Transverse colon (tissue), 4 donors: Measurements from ENCODE around the gene SMIM1. TPM values are rescaled to one million over a fixed set of nuclear protein-coding genes. Genes with fewer than 3 reads are reported as not detected.

ENCODE experiments used
- DNase-seq: peaks from one replicate; pipeline ENCODE4 v3.0.0-alpha.2; 2019
- H3K27ac ChIP-seq, 4 donors: fragments of 200-600 bp; sonication (generic); 2 replicates each; pipeline ENCODE4 v1.5.1; 2016 to 2018; ENCODE audit warnings: inconsistent platforms in 4 of 4
- H3K27me3 ChIP-seq: fragments of 200-600 bp; sonication (generic); 2 replicates; pipeline ENCODE4 v1.5.1; 2017; ENCODE audit warnings: inconsistent platforms
- H3K36me3 ChIP-seq, 4 donors: fragments of 200-600 bp; sonication (generic); 2 replicates each; pipeline ENCODE4 v1.5.1; 2017 to 2019; ENCODE audit warnings: inconsistent platforms in 4 of 4
- H3K4me1 ChIP-seq, 4 donors: fragments of 200-600 bp; sonication (generic); 2 replicates each; pipeline ENCODE4 v1.5.1; 2017 to 2020; ENCODE audit warnings: inconsistent platforms in 4 of 4
- H3K4me3 ChIP-seq, 4 donors: fragments of 200-600 bp; sonication (generic); 1 replicate in 1 of 4; 2 replicates in 3 of 4; pipeline versions ENCODE4 v1.5.1 to v1.6.1; 2017 to 2019; ENCODE audit warnings: inconsistent platforms in 4 of 4
- H3K9me3 ChIP-seq, 2 donors: fragments of 200-600 bp; sonication (generic); 2 replicates each; pipeline ENCODE4 v1.5.1; 2017 to 2019; ENCODE audit warnings: inconsistent platforms in 2 of 2
- EP300 ChIP-seq: sonication (generic); formaldehyde crosslinking; IDR thresholded peaks from one replicate; pipeline ENCODE4 v1.6.1; 2017; ENCODE audit warnings: antibody characterized with exemption, low read depth
- POLR2A ChIP-seq: fragments of 450-650 bp; IDR thresholded peaks from one replicate; pipeline ENCODE4 v1.6.1; 2016; ENCODE audit warnings: antibody characterized with exemption, mild to moderate bottlenecking, moderate library complexity
- POLR2AphosphoS5 ChIP-seq, 3 donors: sonication (generic); formaldehyde crosslinking; IDR thresholded peaks; one replicate each; pipeline ENCODE4 v1.6.1; 2016; ENCODE audit warnings: antibody characterized with exemption in 3 of 3
- WGBS, 2 donors: methylation state at CpG; one replicate each; pipeline ENCODE4 v1.1.5; 2018; ENCODE audit warnings: low coverage in 1 of 2; 5-methylcytosine and 5-hydroxymethylcytosine counted together
- in situ Hi-C, 4 donors: fragments of 200-750 bp; cut with MboI; loops; one replicate each; pipeline versions ENCODE4 v1.15.0 to v1.15.1; 2017; ENCODE audit warnings: low sequenced_read_pairs in 3 of 4, low pct_ligation_motif_present in 1 of 4, low pct_unique_long_range_greater_than_20kb in 1 of 4
- intact Hi-C: fragments of 100-400 bp; cut with DNase I; formaldehyde crosslinking; loops from one replicate; pipeline ENCODE4 v1.15.1; 2023; ENCODE audit warnings: low total_unique reads
- total RNA-seq, 4 donors: library from RNA; depleted of rRNA; stranded (reverse); fragments of >200 nt; gene quantifications; one replicate each; pipeline ENCODE4 v1.1.0, GENCODE V29; 2016
- TF ChIP-seq, protein P1 (sequence below), 5 experiments: fragments of 200-600 bp in 3 of 5; fragments of 450-650 bp in 2 of 5; sonication (generic) in 3 of 5; IDR thresholded peaks; 1 replicate in 2 of 5; 2 replicates in 3 of 5; pipeline ENCODE4 v1.5.1; 2016 to 2017; ENCODE audit warnings: antibody characterized with exemption in 5 of 5, inconsistent platforms in 3 of 5, mild to moderate bottlenecking in 2 of 5, moderate library complexity in 1 of 5

SMIM1 gene
- total RNA-seq, 4 donors from 2014 or later = not detected

DNA sequence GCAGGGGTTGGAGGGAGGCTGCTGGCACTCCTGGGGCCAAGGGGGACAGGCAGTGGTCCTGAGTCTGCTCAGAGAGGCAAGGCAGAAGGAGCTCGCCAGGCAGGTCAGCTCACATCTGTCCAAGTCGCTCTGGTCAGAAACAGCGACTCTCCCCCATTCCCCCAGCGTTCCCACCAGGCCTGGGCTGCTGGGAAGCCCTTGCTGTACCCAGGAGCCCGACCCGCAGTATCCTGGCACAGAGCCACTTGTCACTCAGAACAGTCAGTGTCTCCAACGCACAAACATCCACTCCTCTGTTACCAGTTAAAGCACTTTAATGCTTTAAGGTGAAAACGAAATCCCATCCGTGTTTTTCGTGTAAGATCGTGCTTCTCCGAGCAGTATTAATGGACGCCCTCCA lies 36.9 kb upstream of the SMIM1 start:
- WGBS, 2 donors = 80 to 86% methylated on average over 1 to 13 of the region's 13 CpGs
- Histone ChIP-seq H3K4me3 (no peak overlapping the region), H3K4me1 (no peaks in the 10 kb centered on the region), H3K36me3 (no peaks in the 10 kb centered on the region), H3K27me3 (peaks cover 18% of the 10 kb centered on the region), H3K27ac (no peak overlapping the region), H3K9me3 (no peaks in the 10 kb centered on the region)
- in situ Hi-C loops = no loop called here
- intact Hi-C loops = no loop called here
- TF ChIP-seq POLR2AphosphoS5 (IDR thresholded peaks at IDR 0.05) (no peak), POLR2A (no peak), EP300 (no peak)
- TF ChIP-seq, protein P1, sequence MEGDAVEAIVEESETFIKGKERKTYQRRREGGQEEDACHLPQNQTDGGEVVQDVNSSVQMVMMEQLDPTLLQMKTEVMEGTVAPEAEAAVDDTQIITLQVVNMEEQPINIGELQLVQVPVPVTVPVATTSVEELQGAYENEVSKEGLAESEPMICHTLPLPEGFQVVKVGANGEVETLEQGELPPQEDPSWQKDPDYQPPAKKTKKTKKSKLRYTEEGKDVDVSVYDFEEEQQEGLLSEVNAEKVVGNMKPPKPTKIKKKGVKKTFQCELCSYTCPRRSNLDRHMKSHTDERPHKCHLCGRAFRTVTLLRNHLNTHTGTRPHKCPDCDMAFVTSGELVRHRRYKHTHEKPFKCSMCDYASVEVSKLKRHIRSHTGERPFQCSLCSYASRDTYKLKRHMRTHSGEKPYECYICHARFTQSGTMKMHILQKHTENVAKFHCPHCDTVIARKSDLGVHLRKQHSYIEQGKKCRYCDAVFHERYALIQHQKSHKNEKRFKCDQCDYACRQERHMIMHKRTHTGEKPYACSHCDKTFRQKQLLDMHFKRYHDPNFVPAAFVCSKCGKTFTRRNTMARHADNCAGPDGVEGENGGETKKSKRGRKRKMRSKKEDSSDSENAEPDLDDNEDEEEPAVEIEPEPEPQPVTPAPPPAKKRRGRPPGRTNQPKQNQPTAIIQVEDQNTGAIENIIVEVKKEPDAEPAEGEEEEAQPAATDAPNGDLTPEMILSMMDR (IDR thresholded peaks at IDR 0.05) = no peak
- DNase-seq = no peak

DNA sequence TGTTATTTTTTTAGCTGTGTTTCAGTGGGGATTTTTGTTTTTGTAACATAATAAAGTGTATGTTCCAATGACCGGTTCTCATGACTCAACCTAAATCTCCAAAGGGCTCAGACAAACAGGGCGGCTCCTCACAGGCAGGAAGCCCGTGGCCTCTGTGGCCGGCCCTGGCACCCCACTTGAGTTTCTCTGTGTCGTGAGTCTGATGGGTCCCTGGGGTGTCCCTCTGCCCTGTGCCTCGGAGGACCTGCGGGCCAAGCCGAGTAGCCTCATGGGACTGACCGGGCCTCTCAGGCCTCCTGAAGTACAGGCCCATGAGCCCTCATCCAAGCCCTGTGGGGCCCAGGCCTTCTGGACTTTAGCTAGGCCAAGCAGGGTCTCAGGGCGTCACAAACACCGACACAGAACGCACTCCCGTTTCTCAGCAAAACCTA lies 36.4 kb upstream of the SMIM1 start:
- in situ Hi-C loops = no loop called here
- TF ChIP-seq, protein P1 (IDR thresholded peaks at IDR 0.05) = no peak
- TF ChIP-seq POLR2AphosphoS5 (IDR thresholded peaks at IDR 0.05) (no peak), POLR2A (no peak), EP300 (no peak)
- Histone ChIP-seq H3K36me3 (no peaks in the 10 kb centered on the region), H3K27ac (no peak overlapping the region), H3K9me3 (no peaks in the 10 kb centered on the region), H3K4me3 (no peak overlapping the region), H3K27me3 (peaks cover 18% of the 10 kb centered on the region), H3K4me1 (no peaks in the 10 kb centered on the region)
- no peak for DNase-seq
- 83% methylated on average over 13 of the region's 13 CpGs; no CpG with 5 or more reads in 1 of the 2 donors for WGBS, 2 donors
- intact Hi-C loops = no loop called here

DNA sequence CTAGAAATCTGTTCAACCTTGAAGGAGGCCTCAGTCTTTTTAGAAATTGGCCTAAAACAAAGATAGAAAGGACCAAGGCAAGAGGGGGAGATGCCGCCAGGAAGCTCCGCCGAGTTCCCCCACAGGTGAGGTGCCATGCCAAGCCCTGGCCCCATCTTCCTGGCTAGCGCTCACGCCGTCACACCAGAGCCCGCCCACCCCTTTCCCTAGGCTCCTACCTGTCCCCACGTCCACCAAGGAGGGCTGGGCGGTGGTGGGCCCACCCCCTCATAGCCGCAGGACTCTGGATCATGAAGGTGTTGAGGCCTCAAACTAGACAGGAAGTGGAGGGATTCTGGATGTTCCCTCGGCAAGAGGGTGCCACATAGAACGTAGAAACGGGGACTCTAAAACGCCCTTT lies 35.8 kb upstream of the SMIM1 start:
- Histone ChIP-seq H3K36me3 (no peaks in the 10 kb centered on the region), H3K27ac (no peak overlapping the region), H3K9me3 (no peaks in the 10 kb centered on the region), H3K4me1 (no peaks in the 10 kb centered on the region), H3K4me3 (no peak overlapping the region), H3K27me3 (peaks cover 14% of the 10 kb centered on the region)
- TF ChIP-seq, protein P1 (IDR thresholded peaks at IDR 0.05) = no peak
- no peak for TF ChIP-seq EP300
- no peak for TF ChIP-seq POLR2A
- TF ChIP-seq POLR2AphosphoS5 (IDR thresholded peaks at IDR 0.05) = no peak
- 91 to 92% methylated on average over 6 to 14 of the region's 14 CpGs for whole genome bisulfite sequencing, 2 donors
- DNase-seq = no peak
- intact Hi-C loops = no loop called here
- in situ Hi-C loops = no loop called here

DNA sequence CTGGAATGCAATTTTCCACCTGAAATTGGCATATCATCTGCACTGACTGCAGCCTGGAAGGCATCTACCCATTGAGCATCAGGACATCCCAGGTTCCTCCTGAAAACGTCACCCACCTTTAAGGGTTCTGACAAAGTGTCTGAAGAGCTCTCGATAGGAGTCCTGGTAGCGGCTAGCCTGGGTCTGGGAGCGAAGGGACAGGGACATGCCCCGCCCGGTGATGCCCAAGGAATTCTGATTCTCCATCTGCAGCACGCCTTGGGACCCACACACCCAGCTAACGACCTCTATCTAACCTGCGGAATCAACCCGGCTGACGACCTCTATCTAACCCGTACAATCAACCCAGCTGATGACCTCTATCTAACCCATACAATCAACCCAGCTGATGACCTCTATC lies 33.6 kb upstream of the SMIM1 start:
- intact Hi-C loops = no loop called here
- in situ Hi-C loops = no loop called here
- H3K36me3 ChIP-seq = no peaks in the 10 kb centered on the region
- TF ChIP-seq POLR2A = no peak
- TF ChIP-seq, protein P1 (IDR thresholded peaks at IDR 0.05) = no peak
- no peak overlapping the region for H3K4me3 ChIP-seq
- no peaks in the 10 kb centered on the region for H3K4me1 ChIP-seq
- WGBS, 2 donors = 91% methylated on average over 12 of the region's 12 CpGs; no CpG with 5 or more reads in 1 of the 2 donors
- no peak for DNase-seq
- no peaks in the 10 kb centered on the region for H3K27me3 ChIP-seq
- no peaks in the 10 kb centered on the region for H3K9me3 ChIP-seq
- H3K27ac ChIP-seq = no peak overlapping the region
